ENCODE measurements around the gene OR4F15. TPM values are rescaled to one million over a fixed set of nuclear protein-coding genes. Genes with fewer than 3 reads are reported as not detected.

OR4F15 gene
- total and polyA plus RNA-seq, 2 of the 13 experiments (the other 11 are each of a cell fraction or from before 2014, with no cell fraction given): not detected

DNA sequence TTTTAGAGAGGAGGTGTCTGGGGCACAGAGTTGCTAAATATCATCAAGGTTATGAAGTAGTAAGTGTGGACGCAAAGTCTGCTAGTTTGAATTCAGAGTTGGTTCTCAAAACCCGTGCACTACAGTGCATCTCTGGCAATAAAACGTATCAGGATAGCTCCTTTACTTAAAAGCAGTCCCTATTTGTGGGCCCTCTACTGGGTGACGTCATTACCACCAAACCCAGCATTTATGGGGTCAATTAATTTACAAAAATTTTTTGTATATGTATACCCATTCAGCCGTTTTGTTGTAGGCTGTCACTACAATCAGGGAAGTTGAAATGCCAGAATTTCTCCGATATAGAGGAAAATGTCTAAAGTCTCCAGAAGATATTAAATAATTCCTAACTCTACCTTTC lies 8.8 kb downstream of the OR4F15 start (continued):
- TF ChIP-seq BORCS8-MEF2B (CRISPR knock-in tag; IDR thresholded peaks at IDR 0.05): no peak
- no peak for TF ChIP-seq RCOR2 (CRISPR knock-in tag; IDR thresholded peaks at IDR 0.05)

DNA sequence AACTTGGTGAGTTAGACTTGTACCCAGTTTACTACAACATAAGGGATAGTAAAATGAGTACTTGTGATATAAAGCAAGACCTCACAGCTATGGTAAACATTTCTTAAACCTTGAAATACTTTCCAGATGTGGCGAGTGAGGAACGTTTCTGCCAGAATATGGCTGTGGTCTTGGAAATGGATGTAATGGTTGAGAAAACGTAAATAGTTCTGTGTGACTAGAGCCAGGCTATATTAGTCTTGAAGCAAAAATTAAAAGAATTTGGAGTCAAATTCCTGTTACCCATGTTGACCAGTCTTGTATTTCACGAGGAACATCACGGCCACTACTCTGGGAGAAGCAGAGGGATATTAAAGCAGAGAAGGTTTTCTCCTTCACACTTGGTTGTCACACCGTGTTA lies 15.3 kb downstream of the OR4F15 start:
- in situ Hi-C loops (cut with HindIII; ENCODE audit: extremely low pct_ligation_motif_present, low pct_unique_long_range_greater_than_20kb): no loop called here
- ChIA-PET POLR2A (no interaction called here), CTCF (ENCODE audit: low intra/inter-chr PET ratio, low total read pairs) (no interaction called here)
- BruUV-seq (replicated peaks): no TSS peak
- H4K20me1 ChIP-seq (ENCODE audit: insufficient read depth, low read length): no peaks in the 10 kb centered on the region
- peaks cover 0 to 11% of the 10 kb centered on the region in 2 experiments; a peak in 3 of 5 replicates for H3K27me3 ChIP-seq (ENCODE audit: control insufficient read depth in 1 of 2, insufficient read depth in 2 of 2, low read length in 2 of 2)
- no peak overlapping the region for H3K27ac ChIP-seq (ENCODE audit: extremely low read length, insufficient read depth, low read length)
- no peaks in the 10 kb centered on the region for H3K36me3 ChIP-seq (replicated peaks in 1 of 2; ENCODE audit: control insufficient read depth in 1 of 2, insufficient read depth in 2 of 2, low read length in 2 of 2)
- intact Hi-C loops (cut with micrococcal nuclease; ENCODE audit: unreplicated experiment): no loop called here
- no peaks in the 10 kb centered on the region for H3K79me2 ChIP-seq (ENCODE audit: insufficient read depth, low read length)
- H2AFZ ChIP-seq (ENCODE audit: low read length): no peak overlapping the region
- WGBS (ENCODE audit: low lambda C conversion rate): 3% methylated on average over 6 of the region's 6 CpGs
- H3K9me3 ChIP-seq (ENCODE audit: low read length): no peaks in the 10 kb centered on the region
- no peak for DNase-seq (ENCODE audit: low spot score)
- FAIRE-seq: no peak
- ATAC-seq: no peak
- H3K9ac ChIP-seq (ENCODE audit: insufficient read depth, low read depth, low read length): no peak overlapping the region
- TF ChIP-seq HNRNPLL (IDR thresholded peaks at IDR 0.05; ENCODE audit: low read depth, low read length, poor library complexity, severe bottlenecking): no peak
- no peak for TF ChIP-seq ZNF674 (CRISPR knock-in tag; IDR thresholded peaks at IDR 0.05; ENCODE audit: low read depth)
- no peak for TF ChIP-seq THAP11 (CRISPR knock-in tag; IDR thresholded peaks at IDR 0.05)
- TF ChIP-seq ATF1 (CRISPR knock-in tag; IDR thresholded peaks at IDR 0.05): no peak
- TF ChIP-seq, protein P1, sequence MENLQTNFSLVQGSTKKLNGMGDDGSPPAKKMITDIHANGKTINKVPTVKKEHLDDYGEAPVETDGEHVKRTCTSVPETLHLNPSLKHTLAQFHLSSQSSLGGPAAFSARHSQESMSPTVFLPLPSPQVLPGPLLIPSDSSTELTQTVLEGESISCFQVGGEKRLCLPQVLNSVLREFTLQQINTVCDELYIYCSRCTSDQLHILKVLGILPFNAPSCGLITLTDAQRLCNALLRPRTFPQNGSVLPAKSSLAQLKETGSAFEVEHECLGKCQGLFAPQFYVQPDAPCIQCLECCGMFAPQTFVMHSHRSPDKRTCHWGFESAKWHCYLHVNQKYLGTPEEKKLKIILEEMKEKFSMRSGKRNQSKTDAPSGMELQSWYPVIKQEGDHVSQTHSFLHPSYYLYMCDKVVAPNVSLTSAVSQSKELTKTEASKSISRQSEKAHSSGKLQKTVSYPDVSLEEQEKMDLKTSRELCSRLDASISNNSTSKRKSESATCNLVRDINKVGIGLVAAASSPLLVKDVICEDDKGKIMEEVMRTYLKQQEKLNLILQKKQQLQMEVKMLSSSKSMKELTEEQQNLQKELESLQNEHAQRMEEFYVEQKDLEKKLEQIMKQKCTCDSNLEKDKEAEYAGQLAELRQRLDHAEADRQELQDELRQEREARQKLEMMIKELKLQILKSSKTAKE (CRISPR knock-in tag; IDR thresholded peaks at IDR 0.05; ENCODE audit: borderline replicate concordance): no peak
- TF ChIP-seq BHLHE40 (IDR thresholded peaks at IDR 0.05; ENCODE audit: low read length): no peak
- TF ChIP-seq NBN (conservative IDR thresholded peaks at IDR 0.05): no peak
- no peak for TF ChIP-seq ZNF878 (CRISPR knock-in tag; IDR thresholded peaks at IDR 0.05)
- no peak for TF ChIP-seq ZSCAN20 (CRISPR knock-in tag; IDR thresholded peaks at IDR 0.05; ENCODE audit: borderline replicate concordance)
- no peak for TF ChIP-seq RARG (CRISPR knock-in tag; IDR thresholded peaks at IDR 0.05; ENCODE audit: low read depth)
- no peak for TF ChIP-seq BORCS8-MEF2B (CRISPR knock-in tag; IDR thresholded peaks at IDR 0.05)
- H3K4me2 ChIP-seq (ENCODE audit: low read depth, low read length): no peak overlapping the region
- no peaks in the 10 kb centered on the region for H3K4me1 ChIP-seq (ENCODE audit: insufficient read depth, low read length)
- no peak overlapping the region for H3K4me3 ChIP-seq (replicated peaks in 1 of 3; ENCODE audit: insufficient read depth in 1 of 3, low read depth in 2 of 3, low read length in 3 of 3)

Measured in HepG2 (cell line).